ENCODE data around the gene SCFD2. TPM values are rescaled to one million over a fixed set of nuclear protein-coding genes. Genes with fewer than 3 reads are reported as not detected.

Gene SCFD2
- total and polyA plus RNA-seq, 10 of the 15 experiments (the other 5 are each of a cell fraction or from before 2014, with no cell fraction given) = 4.8 to 37.6 (median 24.9) TPM

- TF ChIP-seq ZNF592 (IDR thresholded peaks at IDR 0.05) (no peak), MTA2 (IDR thresholded peaks at IDR 0.05; ENCODE audit: low read depth) (peak; percentile 96), MEF2B (IDR thresholded peaks at IDR 0.05; ENCODE audit: partially characterized antibody, poor library complexity, severe bottlenecking) (peak; percentile 46), RELA (IDR thresholded peaks at IDR 0.05; ENCODE audit: borderline replicate concordance, partially characterized antibody) (no peak), CREB1 (IDR thresholded peaks at IDR 0.05; ENCODE audit: low read depth) (no peak), NFXL1 (IDR thresholded peaks at IDR 0.05; ENCODE audit: borderline replicate concordance) (no peak), NRF1 (conservative IDR thresholded peaks at IDR 0.05; ENCODE audit: low read depth, low read length) (no peak), BACH1 (IDR thresholded peaks at IDR 0.05; ENCODE audit: borderline replicate concordance) (0 out of 2 replicates have a peak, but pooled peaks have one; percentile 37), SP1 (IDR thresholded peaks at IDR 0.05; ENCODE audit: low read depth, low read length) (no peak), STAT3 (IDR thresholded peaks at IDR 0.05; ENCODE audit: low read depth, low read length) (no peak), CHD1 (IDR thresholded peaks at IDR 0.05; ENCODE audit: low read depth, low read length) (no peak), ZBED1 (IDR thresholded peaks at IDR 0.05; ENCODE audit: borderline replicate concordance) (no peak), SPI1 (IDR thresholded peaks at IDR 0.05; ENCODE audit: borderline replicate concordance, insufficient read depth, low read depth, low read length) (peak; percentile 49; the same call in 1 of the 2 replicates), NFYB (IDR thresholded peaks at IDR 0.05; ENCODE audit: insufficient read depth, low read depth, low read length) (no peak), ZSCAN29 (IDR thresholded peaks at IDR 0.05) (no peak), CHD4 (IDR thresholded peaks at IDR 0.05) (no peak), KLF5 (IDR thresholded peaks at IDR 0.05; ENCODE audit: partially characterized antibody) (no peak), EP300 (IDR thresholded peaks at IDR 0.05; ENCODE audit: borderline replicate concordance in 1 of 2, control insufficient read depth in 1 of 2, low read depth in 2 of 2, low read length in 2 of 2) (peak in 1 of 2 experiments; percentile 32; a peak in 2 of 4 replicates), NR2F1 (conservative IDR thresholded peaks at IDR 0.05) (no peak), DPF2 (IDR thresholded peaks at IDR 0.05) (peak; percentile 60; the same call in 1 of the 2 replicates), HCFC1 (IDR thresholded peaks at IDR 0.05; ENCODE audit: low read length) (no peak), EGR1 (IDR thresholded peaks at IDR 0.05; ENCODE audit: borderline replicate concordance in 1 of 2, low read depth in 2 of 2, low read length in 2 of 2) (no peak), CHD2 (IDR thresholded peaks at IDR 0.05; ENCODE audit: borderline replicate concordance, low read depth, low read length) (no peak), POLR2A (IDR thresholded peaks at IDR 0.05; ENCODE audit: low read depth, low read length) (no peak), HDGF (IDR thresholded peaks at IDR 0.05) (no peak)
- TF ChIP-seq, protein P1, sequence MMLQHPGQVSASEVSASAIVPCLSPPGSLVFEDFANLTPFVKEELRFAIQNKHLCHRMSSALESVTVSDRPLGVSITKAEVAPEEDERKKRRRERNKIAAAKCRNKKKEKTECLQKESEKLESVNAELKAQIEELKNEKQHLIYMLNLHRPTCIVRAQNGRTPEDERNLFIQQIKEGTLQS (IDR thresholded peaks at IDR 0.05; ENCODE audit: borderline replicate concordance, extremely low read depth, low read depth, low read length) = no peak
Observed at GRCh38 chr4:53169695-53170617, 195.9 kb downstream of the SCFD2 start (continued).
